ENCODE data around the gene MAP3K14.

The MAP3K14 gene

DNA sequence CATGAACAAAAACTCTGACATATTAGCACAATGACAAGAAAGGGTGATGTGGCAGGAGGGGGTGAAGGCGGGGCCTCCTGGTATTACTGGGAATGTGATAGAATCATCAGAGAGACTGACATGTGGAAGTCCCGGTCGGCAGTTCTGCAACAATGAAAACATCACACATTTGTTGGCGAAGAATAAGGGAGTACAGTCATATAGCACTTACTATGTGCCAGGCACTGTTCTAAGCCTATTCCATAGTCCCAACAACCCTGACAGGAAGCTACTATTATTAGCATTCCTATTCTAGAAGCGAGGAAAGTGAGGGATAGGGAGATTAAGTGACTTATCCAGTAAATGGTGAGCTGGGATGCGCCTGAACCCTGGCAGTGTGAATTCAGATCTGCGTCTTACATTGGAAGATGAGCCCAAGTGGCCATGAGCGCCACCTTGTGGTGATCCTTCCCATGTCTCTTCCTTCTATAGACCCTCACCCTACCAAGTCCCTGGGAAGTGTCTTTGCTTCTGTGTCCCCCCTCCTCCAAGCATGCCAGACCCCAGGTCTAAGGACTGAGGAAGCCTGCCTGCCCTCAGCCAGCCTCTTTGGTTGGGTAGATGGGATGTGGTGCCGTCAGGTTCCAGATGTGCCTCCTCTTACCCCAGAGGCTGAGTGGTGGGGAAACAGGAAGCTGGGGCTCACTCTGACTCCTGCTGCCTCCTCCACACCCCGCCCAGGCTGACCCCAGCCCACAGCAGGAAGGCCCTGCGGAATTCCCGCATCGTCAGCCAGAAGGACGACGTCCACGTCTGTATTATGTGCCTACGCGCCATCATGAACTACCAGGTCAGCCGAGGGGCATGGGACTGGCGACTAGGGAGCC lies 81.2 kb downstream of the MAP3K14 start:
- peak; percentile 81 for DNase-seq (ENCODE audit: low spot score)

DNA sequence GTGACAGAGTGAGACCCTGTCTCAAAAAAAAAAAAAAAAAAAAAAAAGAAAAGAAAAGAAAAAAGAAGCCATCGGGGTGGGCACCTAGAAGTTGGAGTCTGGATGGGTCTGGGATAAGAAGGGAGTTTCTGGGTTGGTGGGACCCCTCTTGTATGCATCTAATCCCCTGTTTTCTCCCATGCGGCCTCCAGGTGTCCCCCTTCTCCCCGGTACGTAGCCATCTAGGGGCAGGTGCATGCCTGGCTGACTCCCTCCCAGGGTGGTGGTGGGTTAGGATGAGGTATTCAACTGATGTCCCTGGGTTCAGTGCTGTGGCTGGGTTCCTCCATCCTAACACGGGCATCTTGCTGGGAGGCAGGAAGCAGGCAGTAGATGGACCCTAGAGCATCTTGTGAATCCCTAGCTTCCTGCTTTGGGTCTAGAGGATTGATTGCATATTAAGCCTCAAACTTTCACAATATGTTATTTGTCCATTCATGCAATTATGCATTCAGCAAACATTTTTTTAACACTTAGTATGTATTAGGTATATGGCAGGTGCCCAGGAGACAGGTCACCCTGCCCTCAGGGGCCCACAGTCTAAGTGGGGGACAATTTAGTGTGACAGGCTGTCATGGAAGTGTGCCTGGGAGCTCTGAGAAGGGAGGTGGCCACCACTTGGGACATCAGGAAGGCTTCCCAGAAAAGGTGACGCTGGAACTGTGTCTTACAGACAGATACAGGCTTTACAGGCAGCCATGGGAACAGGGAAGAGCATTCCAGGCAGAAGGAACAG lies 82.0 kb downstream of the MAP3K14 start:
- peak; percentile 86 for DNase-seq (ENCODE audit: low spot score)

GRCh38 chr17:45233423-45233924 lies 83.3 kb downstream of the MAP3K14 start:
- DNase-seq (ENCODE audit: low spot score) = no peak

- DNase-seq (ENCODE audit: low spot score) = no peak
These were observed 84.1 kb downstream of the MAP3K14 start for GRCh38 chr17:45232514-45233422.

- peak; percentile 85 for DNase-seq (ENCODE audit: low spot score)
These were observed 85.2 kb downstream of the MAP3K14 start for GRCh38 chr17:45231481-45232116.

DNA sequence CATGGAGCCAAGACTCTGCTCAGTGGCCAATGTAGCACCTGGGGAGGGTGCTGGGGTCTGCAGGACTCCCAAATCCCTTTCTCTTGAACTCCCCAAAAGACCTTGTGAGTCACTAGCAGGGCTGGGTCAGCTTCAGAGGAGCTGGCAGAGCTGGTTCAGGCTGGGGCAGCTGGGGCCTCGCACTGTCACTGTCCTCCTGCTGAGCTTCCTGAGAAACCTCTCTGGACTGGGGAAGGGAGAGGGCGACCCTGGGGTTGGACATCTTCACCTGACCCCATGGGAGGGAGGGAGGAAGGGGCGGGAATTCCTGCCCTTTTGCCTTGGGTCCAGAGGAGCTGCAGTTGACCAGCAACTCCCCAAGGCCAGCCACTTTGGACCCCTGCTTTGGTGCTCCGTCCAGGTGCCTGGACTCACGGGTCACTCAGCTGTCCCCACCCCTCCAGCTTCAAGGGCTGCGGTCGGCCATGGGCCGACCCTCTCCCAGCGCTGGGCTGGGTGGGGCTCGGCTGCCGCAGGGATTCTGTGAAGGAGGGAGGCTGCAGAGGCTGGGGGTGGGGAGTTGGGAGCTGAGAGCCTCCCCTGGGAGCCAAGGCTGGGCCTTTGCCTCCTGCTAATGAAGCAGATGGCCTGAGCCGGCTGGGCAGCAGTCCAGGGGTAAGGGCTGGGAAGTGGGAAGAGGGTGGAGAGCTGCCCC lies 85.9 kb downstream of the MAP3K14 start:
- DNase-seq (ENCODE audit: low spot score) = no peak

DNA sequence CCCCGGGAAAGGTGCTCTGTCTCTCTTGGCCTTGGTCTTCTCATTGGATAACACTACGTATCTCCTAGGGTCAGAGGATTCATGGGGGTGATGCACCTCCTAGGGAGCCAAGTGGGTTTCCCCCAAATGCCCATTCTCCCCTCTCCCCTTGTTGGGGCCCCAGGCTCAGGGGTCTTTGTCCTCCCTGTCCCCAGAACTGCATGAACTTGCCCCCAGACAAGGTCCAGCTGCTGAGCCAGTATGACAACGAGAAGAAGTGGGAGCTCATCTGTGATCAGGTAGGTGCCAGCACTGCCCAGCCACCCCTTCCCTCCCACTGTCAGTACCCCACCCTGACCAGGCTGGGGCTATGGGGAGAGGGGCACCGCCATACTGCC lies 86.4 kb downstream of the MAP3K14 start:
- DNase-seq (ENCODE audit: low spot score) = no peak

DNA sequence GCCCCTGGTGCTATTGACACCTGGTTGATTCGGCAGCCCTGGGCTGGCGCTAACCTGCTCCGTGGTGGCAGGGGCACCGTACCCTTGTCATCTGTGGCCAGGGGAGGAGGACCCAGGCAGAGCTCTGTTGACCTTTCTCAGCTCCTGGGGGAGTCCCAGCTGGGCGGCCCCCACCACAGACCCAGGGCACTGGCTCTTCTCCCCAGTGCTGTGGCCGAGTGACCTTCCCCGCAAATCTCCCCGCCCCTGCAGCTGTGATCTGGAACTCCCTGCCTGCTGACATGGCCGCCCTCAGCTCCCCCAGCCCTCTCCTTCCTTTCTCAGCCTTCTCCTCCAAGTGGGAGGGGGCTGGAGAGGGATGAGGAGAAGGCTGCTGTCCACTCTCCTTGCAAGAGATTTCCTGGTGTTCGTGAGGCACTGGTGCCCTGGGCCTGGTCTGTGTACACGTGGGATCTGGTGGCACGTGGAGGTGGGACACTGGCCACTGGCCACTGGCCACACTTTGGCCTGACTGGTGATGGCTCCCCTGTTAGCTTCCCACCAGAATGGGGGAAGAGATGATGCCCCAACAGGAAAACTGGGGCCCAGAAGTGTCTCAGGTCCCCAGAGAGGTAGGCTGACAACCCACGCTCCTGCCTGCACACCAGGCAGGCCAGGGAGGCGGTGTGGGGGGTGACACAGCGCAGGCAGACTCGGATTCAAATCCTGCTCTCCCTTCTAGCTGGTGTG lies 87.0 kb downstream of the MAP3K14 start:
- no peak for DNase-seq (ENCODE audit: low spot score)

DNA sequence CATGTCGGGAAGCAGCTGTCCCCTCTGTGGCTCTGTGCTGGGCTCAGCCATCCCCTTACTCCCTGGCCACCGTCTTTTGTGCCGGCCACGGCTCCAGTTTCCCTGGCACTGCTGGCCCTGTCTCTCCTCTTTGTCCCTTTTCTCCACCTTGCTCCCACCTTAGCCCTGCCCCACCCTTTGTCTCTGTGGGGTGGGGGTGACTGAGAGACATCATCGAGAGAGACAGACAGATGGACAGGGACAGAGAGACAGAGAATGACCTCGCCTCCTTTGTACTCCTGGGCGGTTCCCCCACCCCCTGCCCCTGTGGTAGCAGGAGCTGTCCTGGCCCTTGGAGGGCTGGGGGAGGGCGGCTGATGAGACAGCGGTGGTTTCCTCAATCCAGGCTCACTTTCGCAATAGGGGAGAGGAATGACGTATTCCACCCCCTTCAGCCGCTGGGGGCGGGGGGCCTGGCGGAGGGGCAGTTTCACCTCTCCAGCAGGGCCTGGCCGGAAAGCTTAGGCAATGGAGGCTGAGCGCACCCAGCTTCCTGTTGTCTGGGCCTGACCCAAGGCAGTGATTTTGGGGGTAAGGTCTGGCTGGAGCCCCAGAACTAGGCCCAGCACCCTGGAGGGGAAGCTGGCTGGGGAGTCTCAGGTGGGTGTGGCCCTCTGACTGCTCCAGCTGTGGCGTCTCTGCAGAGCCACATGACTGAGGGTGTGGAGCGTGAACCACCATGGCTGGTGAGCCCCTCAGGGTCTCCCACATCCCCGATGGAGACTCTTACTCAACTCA lies 87.9 kb downstream of the MAP3K14 start:
- peak; percentile 65 for DNase-seq (ENCODE audit: low spot score)

DNA sequence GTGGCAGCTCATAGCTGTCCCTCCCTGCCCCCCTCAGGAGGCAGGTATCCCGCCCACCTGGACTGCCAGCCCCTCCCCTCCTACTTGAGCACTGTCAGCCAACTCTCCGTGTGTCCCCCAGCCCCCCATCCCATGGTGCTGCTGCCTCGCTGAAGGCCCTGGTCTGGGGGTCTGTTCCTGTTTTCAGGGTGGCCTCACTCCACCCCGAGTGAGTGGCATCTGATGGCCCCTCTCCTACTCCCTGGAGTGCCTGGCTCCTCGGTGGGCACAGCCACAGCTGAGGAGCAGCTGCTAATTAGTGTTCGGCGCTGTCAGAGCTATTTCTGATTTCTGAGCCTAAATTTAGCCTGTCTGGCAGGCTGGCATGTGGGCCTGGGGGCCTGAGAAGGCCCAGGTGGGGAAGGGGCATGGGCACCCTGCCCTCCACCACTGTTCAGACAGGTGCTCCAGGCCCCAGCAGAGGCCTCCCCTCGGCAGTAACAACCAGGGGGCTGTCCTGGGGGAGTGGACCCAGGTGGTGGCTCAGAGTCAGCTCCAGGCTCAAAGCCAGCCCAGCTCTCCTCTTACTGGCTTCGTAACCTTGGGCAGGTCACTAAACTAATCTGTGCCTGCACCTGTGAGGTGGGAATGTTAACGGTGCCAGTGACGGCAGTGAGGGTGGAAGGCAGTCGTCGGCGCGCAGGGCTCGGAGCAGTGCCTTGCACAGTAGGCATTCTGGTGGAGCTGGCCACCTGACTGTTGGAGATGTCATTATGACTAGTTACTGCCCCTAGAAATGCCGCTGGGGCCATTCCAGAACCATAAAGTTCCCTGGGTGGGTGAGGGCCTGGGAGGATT lies 88.7 kb downstream of the MAP3K14 start:
- no peak for DNase-seq (ENCODE audit: low spot score)

- DNase-seq (ENCODE audit: low spot score) = no peak
These were observed 89.5 kb downstream of the MAP3K14 start for GRCh38 chr17:45227101-45227925.

GRCh38 chr17:45226576-45226975 lies 90.2 kb downstream of the MAP3K14 start:
- DNase-seq (ENCODE audit: low spot score) = no peak

GRCh38 chr17:45225964-45226530 lies 90.8 kb downstream of the MAP3K14 start:
- peak; percentile 6 for DNase-seq (ENCODE audit: low spot score)

DNA sequence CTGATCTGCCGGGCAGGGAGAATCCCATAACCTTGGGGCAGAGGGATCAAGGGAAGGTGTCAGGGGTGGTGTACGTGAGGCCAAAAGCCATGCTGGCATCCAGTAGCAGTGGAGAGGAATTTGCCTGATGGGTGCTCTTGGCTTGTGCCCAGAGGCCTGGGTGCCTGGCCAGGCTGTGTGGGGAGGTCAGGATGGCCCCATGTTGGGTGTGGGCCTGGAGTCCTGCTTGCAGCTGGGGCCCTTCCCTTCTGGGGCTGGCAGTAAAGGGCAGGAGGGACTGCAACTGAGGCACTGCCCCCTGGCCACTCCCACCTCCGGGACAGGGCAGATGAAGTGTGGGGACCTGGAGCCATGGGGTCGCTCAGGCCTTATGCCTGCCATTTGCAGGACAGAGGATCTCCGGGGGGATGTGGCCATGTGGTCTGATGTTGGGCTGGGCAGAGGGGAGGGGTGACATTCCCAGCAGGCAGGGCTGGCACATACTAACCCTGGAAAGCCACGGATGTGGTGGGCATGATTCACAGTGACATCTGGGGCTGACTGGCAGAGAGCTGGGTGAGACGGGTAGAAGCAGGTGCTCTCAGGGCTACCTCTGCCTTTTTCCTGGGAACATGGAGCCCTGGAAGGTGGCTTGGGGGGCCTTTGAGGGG lies 91.6 kb downstream of the MAP3K14 start:
- DNase-seq (ENCODE audit: low spot score) = no peak

DNA sequence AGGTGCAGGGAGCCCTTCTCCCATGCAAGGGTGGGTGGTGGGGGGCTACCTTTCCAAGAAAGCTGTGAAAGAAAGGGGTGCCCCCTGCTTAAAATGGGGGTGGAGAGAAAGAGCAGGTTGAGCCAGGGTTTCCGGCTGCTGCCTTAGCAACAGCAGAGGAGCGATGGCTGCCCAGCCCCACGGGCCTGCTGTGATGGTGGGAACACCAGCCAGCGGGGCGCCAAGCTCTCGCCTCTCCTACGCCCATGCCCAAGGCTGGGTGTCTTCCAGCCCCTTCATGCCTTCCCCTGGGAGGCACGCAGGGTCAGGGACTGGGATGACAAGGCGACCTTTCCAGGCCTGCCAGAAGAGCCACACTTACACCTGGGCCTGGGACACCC lies 92.2 kb downstream of the MAP3K14 start:
- DNase-seq (ENCODE audit: low spot score) = no peak
